ENCODE data around the gene KLHL26.

- TF ChIP-seq EZH2phosphoT487 (IDR thresholded peaks at IDR 0.05; ENCODE audit: insufficient read depth, low read depth) (no peak), EZH2 (IDR thresholded peaks at IDR 0.05; ENCODE audit: insufficient read depth, poor library complexity, severe bottlenecking) (no peak)
Measured at GRCh38 chr19:18616023-18616422, 20.8 kb upstream of the KLHL26 start.

Measured in GM23248 (cell line).